ENCODE data around the gene SLF2.

The SLF2 gene

DNA sequence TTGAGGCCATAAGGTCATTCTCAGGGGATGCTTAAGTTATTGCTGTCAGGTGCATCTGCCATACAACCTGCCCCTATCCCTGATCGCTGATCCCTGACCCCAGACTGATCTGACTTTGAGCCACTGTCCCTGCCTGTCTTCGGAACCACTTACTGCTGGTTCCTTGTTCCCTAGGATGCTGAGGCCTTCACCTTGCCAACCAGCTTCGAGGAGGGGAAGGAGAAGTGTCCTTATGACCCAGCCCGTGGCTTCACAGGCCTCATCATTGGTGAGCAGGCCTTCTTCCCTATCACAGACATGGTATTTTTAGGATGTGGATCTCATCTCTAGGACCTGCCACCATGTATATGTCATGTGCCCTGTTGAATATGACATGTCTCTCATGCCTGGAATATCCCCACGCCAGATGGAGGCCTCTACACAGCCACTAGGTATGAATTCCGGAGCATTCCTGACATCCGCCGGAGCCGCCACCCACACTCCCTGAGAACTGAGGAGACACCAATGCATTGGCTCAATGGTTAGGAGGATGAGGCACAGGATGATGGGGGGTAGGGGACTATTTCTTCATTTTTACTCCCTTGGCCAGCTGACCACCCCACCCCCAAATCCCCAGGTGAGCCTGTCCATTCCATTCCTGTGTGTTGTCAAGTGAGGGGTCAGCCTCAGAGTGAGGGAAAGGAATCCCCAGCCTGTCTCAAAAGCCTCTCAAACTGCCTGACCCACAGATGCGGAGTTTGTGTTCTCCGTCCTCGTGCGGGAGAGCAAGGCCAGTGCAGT, 65.5 kb downstream of the SLF2 start:
- TF ChIP-seq ZNF8 (CRISPR knock-in tag; IDR thresholded peaks at IDR 0.05) (no peak), RARB (CRISPR knock-in tag; IDR thresholded peaks at IDR 0.05) (no peak), ZNF565 (CRISPR knock-in tag; conservative IDR thresholded peaks at IDR 0.05; ENCODE audit: low read depth) (no peak), ZFP30 (CRISPR knock-in tag; IDR thresholded peaks at IDR 0.05) (no peak), TCF4 (CRISPR knock-in tag; IDR thresholded peaks at IDR 0.05; ENCODE audit: borderline replicate concordance) (no peak), GLIS3 (CRISPR knock-in tag; IDR thresholded peaks at IDR 0.05) (no peak), BACH2 (CRISPR knock-in tag; IDR thresholded peaks at IDR 0.05; ENCODE audit: borderline replicate concordance) (no peak), PPARA (CRISPR knock-in tag; IDR thresholded peaks at IDR 0.05; ENCODE audit: borderline replicate concordance) (no peak)
- ATAC-seq: no peak

DNA sequence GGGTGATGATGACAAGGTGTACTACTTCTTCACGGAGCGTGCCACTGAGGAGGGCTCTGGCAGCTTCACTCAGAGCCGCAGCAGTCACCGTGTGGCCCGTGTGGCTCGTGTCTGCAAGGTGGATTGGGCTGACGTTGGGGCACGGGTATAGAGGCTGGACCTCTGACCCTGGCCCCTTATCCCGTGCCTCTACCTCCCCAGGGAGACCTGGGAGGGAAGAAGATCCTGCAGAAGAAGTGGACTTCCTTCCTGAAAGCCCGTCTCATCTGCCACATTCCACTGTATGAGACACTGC, 66.1 kb downstream of the SLF2 start:
- TF ChIP-seq ARNTL (CRISPR knock-in tag; IDR thresholded peaks at IDR 0.05; ENCODE audit: borderline replicate concordance, low read depth): no peak
- no peak for TF ChIP-seq ZFP3 (CRISPR knock-in tag; IDR thresholded peaks at IDR 0.05)
- TF ChIP-seq ISL1 (CRISPR knock-in tag; IDR thresholded peaks at IDR 0.05): no peak
- TF ChIP-seq, protein P1, sequence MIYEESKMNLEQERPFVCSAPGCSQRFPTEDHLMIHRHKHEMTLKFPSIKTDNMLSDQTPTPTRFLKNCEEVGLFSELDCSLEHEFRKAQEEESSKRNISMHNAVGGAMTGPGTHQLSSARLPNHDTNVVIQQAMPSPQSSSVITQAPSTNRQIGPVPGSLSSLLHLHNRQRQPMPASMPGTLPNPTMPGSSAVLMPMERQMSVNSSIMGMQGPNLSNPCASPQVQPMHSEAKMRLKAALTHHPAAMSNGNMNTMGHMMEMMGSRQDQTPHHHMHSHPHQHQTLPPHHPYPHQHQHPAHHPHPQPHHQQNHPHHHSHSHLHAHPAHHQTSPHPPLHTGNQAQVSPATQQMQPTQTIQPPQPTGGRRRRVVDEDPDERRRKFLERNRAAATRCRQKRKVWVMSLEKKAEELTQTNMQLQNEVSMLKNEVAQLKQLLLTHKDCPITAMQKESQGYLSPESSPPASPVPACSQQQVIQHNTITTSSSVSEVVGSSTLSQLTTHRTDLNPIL (CRISPR knock-in tag; IDR thresholded peaks at IDR 0.05; ENCODE audit: low read depth): no peak
- TF ChIP-seq, protein P2, sequence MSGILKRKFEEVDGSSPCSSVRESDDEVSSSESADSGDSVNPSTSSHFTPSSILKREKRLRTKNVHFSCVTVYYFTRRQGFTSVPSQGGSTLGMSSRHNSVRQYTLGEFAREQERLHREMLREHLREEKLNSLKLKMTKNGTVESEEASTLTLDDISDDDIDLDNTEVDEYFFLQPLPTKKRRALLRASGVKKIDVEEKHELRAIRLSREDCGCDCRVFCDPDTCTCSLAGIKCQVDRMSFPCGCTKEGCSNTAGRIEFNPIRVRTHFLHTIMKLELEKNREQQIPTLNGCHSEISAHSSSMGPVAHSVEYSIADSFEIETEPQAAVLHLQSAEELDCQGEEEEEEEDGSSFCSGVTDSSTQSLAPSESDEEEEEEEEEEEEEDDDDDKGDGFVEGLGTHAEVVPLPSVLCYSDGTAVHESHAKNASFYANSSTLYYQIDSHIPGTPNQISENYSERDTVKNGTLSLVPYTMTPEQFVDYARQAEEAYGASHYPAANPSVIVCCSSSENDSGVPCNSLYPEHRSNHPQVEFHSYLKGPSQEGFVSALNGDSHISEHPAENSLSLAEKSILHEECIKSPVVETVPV (CRISPR knock-in tag; IDR thresholded peaks at IDR 0.05): no peak
- no peak for ATAC-seq

DNA sequence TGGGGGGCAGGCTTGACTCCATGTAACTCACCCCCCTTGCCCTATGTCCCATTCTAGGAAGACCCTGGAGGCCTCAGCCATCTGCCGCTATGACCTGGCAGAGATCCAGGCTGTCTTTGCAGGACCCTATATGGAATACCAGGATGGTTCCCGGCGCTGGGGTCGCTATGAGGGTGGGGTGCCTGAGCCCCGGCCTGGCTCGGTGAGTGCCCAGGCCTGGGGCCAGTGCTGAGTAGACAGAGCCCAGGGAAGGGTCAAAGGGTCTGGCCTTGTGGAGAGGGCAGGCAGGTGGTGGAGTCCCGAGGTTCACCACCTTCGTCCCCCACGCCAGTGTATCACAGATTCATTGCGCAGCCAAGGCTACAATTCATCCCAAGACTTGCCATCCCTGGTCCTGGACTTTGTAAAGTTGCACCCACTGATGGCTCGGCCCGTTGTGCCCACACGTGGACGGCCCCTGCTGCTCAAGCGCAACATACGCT, 67.1 kb downstream of the SLF2 start:
- TF ChIP-seq GLIS3 (CRISPR knock-in tag; IDR thresholded peaks at IDR 0.05): no peak
- TF ChIP-seq CSDC2 (CRISPR knock-in tag; IDR thresholded peaks at IDR 0.05): no peak
- TF ChIP-seq, protein P1 (CRISPR knock-in tag; IDR thresholded peaks at IDR 0.05; ENCODE audit: low read depth): no peak
- TF ChIP-seq, protein P3, sequence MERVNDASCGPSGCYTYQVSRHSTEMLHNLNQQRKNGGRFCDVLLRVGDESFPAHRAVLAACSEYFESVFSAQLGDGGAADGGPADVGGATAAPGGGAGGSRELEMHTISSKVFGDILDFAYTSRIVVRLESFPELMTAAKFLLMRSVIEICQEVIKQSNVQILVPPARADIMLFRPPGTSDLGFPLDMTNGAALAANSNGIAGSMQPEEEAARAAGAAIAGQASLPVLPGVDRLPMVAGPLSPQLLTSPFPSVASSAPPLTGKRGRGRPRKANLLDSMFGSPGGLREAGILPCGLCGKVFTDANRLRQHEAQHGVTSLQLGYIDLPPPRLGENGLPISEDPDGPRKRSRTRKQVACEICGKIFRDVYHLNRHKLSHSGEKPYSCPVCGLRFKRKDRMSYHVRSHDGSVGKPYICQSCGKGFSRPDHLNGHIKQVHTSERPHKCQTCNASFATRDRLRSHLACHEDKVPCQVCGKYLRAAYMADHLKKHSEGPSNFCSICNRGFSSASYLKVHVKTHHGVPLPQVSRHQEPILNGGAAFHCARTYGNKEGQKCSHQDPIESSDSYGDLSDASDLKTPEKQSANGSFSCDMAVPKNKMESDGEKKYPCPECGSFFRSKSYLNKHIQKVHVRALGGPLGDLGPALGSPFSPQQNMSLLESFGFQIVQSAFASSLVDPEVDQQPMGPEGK (CRISPR knock-in tag; IDR thresholded peaks at IDR 0.05; ENCODE audit: borderline replicate concordance): no peak
- TF ChIP-seq, protein P4, sequence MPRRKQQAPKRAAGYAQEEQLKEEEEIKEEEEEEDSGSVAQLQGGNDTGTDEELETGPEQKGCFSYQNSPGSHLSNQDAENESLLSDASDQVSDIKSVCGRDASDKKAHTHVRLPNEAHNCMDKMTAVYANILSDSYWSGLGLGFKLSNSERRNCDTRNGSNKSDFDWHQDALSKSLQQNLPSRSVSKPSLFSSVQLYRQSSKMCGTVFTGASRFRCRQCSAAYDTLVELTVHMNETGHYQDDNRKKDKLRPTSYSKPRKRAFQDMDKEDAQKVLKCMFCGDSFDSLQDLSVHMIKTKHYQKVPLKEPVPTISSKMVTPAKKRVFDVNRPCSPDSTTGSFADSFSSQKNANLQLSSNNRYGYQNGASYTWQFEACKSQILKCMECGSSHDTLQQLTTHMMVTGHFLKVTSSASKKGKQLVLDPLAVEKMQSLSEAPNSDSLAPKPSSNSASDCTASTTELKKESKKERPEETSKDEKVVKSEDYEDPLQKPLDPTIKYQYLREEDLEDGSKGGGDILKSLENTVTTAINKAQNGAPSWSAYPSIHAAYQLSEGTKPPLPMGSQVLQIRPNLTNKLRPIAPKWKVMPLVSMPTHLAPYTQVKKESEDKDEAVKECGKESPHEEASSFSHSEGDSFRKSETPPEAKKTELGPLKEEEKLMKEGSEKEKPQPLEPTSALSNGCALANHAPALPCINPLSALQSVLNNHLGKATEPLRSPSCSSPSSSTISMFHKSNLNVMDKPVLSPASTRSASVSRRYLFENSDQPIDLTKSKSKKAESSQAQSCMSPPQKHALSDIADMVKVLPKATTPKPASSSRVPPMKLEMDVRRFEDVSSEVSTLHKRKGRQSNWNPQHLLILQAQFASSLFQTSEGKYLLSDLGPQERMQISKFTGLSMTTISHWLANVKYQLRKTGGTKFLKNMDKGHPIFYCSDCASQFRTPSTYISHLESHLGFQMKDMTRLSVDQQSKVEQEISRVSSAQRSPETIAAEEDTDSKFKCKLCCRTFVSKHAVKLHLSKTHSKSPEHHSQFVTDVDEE (CRISPR knock-in tag; IDR thresholded peaks at IDR 0.05): no peak
- TF ChIP-seq ZNF70 (CRISPR knock-in tag; IDR thresholded peaks at IDR 0.05): no peak
- ATAC-seq: no peak

DNA sequence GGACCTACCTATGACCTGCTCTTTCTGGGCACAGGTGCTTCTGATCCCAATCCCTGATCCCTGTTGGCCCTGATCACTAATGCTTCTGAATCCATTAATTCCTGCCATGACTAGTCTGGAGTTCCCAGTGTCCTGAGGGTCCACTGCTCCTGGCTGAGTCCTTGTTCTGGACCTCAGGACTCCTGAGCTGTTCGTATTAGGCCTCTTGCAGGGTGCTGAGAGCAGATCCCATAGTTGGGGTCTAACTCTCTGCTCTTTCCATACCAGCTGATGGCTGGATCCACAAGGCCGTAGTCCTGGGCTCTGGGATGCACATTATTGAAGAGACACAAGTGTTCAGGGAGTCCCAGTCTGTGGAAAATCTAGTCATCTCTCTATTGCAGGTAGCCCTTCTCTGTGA, 67.5 kb downstream of the SLF2 start:
- no peak for ATAC-seq
- TF ChIP-seq SNAI2 (CRISPR knock-in tag; IDR thresholded peaks at IDR 0.05): no peak
- TF ChIP-seq, protein P2 (CRISPR knock-in tag; IDR thresholded peaks at IDR 0.05): no peak
- no peak for TF ChIP-seq ISL1 (CRISPR knock-in tag; IDR thresholded peaks at IDR 0.05)
- TF ChIP-seq, protein P5, sequence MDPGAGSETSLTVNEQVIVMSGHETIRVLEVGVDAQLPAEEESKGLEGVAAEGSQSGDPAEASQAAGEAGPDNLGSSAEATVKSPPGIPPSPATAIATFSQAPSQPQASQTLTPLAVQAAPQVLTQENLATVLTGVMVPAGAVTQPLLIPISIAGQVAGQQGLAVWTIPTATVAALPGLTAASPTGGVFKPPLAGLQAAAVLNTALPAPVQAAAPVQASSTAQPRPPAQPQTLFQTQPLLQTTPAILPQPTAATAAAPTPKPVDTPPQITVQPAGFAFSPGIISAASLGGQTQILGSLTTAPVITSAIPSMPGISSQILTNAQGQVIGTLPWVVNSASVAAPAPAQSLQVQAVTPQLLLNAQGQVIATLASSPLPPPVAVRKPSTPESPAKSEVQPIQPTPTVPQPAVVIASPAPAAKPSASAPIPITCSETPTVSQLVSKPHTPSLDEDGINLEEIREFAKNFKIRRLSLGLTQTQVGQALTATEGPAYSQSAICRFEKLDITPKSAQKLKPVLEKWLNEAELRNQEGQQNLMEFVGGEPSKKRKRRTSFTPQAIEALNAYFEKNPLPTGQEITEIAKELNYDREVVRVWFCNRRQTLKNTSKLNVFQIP (CRISPR knock-in tag; IDR thresholded peaks at IDR 0.05; ENCODE audit: borderline replicate concordance, low read depth): no peak
- no peak for TF ChIP-seq GLIS3 (CRISPR knock-in tag; IDR thresholded peaks at IDR 0.05)
- no peak for TF ChIP-seq RARB (CRISPR knock-in tag; IDR thresholded peaks at IDR 0.05)
- no peak for TF ChIP-seq BACH2 (CRISPR knock-in tag; IDR thresholded peaks at IDR 0.05; ENCODE audit: borderline replicate concordance)
- TF ChIP-seq TOX (CRISPR knock-in tag; IDR thresholded peaks at IDR 0.05; ENCODE audit: borderline replicate concordance): no peak
- no peak for TF ChIP-seq CSDC2 (CRISPR knock-in tag; IDR thresholded peaks at IDR 0.05)
- no peak for TF ChIP-seq PPARA (CRISPR knock-in tag; IDR thresholded peaks at IDR 0.05; ENCODE audit: borderline replicate concordance)
- TF ChIP-seq ZFP3 (CRISPR knock-in tag; IDR thresholded peaks at IDR 0.05): no peak
